H1 (cell line): ENCODE results near the gene PTPN3. TPM values are rescaled to one million over a fixed set of nuclear protein-coding genes. Genes with fewer than 3 reads are reported as not detected.

Source experiments
- ASH2L ChIP-seq: fragments of 200-600, 300-600 bp; sonication (generic); IDR thresholded peaks from one replicate; pipeline ENCODE4 v1.7.1; 2017; ENCODE audit warnings: low read length
- CTBP2 ChIP-seq: IDR thresholded peaks from 2 replicates; pipeline ENCODE4 v1.7.0; 2011; ENCODE audit warnings: borderline replicate concordance, mild to moderate bottlenecking, moderate library complexity, mixed read lengths, low read length; ENCODE audit not compliant: insufficient read depth, insufficient read length
- FOSL1 ChIP-seq: IDR thresholded peaks from 2 replicates; pipeline ENCODE4 v1.6.1; 2011; ENCODE audit warnings: mild to moderate bottlenecking, low read depth, low read length, moderate library complexity; ENCODE audit not compliant: insufficient read depth
- polyA plus RNA-seq, 7 experiments: library from polyadenylated mRNA; depleted of rRNA in 3 of 7; stranded (reverse) in 5 of 7; unstranded in 2 of 7; fragments of >200 nt in 5 of 7; fragments of 200-250 nt in 2 of 7; gene quantifications; 1 replicate in 5 of 7; 2 replicates in 1 of 7; 4 replicates in 1 of 7; pipeline versions ENCODE4 v1.2.1 to v1.2.3, GENCODE V29; 2011 to 2013; ENCODE audit warnings: missing spikeins in 2 of 7, mixed read lengths in 2 of 7
- total RNA-seq: library from RNA; stranded (reverse); fragmentation: NEBNext Ultra II Directional; extraction: Animal tissue kit (Norgen Biotek cat#: 25700); gene quantifications from 2 replicates; pipeline ENCODE4 v1.2.1, GENCODE V29; 2021
- TF ChIP-seq, protein P1 (sequence below), 3 experiments: IDR thresholded peaks; 1 replicate in 2 of 3; 2 replicates in 1 of 3; pipeline versions ENCODE4 v1.5.1 to v1.6.1; 2011; ENCODE audit warnings: low read length in 3 of 3, mild to moderate bottlenecking in 3 of 3, inconsistent platforms in 2 of 3, low read depth in 1 of 3, moderate library complexity in 1 of 3; ENCODE audit not compliant: insufficient read depth in 1 of 3; ENCODE audit errors: control extremely low read depth in 1 of 3

PTPN3 gene
- total and polyA plus RNA-seq, 2 of the 8 experiments (the other 6 are each of a cell fraction or from before 2014, with no cell fraction given): 2.9 to 3.7 TPM

DNA sequence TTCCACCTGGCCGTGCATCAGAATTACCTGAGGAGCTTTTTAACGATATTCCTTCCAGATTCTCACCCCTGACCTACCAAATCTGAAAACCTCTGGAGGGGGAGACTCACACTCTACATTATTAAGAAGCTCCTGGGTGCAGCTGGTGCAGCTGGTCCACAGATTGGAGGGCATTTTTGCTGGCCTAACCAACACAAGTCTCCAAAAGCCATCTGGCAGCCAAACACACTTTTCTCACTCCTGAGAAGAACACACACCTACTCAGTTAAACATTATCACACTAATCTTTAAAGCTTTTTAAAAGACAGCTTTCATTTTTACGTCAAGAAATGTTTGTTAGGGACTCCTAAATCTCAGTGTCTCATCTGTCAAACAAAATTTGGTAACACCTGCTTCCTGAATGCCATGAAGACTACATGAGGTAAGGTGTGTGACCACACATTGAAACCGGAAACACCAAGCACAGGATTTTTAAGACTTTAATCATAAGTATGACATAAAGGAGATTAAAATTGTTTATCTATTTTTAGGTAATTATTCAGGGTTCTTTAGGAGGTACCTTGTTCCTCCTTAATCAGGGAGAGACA is 14.2 kb upstream of the PTPN3 start (continued):
- TF ChIP-seq, protein P1, sequence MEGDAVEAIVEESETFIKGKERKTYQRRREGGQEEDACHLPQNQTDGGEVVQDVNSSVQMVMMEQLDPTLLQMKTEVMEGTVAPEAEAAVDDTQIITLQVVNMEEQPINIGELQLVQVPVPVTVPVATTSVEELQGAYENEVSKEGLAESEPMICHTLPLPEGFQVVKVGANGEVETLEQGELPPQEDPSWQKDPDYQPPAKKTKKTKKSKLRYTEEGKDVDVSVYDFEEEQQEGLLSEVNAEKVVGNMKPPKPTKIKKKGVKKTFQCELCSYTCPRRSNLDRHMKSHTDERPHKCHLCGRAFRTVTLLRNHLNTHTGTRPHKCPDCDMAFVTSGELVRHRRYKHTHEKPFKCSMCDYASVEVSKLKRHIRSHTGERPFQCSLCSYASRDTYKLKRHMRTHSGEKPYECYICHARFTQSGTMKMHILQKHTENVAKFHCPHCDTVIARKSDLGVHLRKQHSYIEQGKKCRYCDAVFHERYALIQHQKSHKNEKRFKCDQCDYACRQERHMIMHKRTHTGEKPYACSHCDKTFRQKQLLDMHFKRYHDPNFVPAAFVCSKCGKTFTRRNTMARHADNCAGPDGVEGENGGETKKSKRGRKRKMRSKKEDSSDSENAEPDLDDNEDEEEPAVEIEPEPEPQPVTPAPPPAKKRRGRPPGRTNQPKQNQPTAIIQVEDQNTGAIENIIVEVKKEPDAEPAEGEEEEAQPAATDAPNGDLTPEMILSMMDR (IDR thresholded peaks at IDR 0.05; ENCODE audit: control extremely low read depth in 1 of 3, insufficient read depth in 1 of 3, low read depth in 1 of 3, low read length in 3 of 3): no peak
- TF ChIP-seq CTBP2 (no peak), ASH2L (no peak), FOSL1 (no peak)
